Fibroblast of upper back skin (primary cell): Measurements from ENCODE around the gene FAM234A.
"Not testable (repeated sequence)": the region's sequence is repeated elsewhere in the genome, so short reads cannot be mapped to it uniquely, and the experiment has no call there.

Experiments
- DNase-seq: peaks from one replicate; pipeline ENCODE4 v3.0.0-alpha.2; 2013

The FAM234A gene

GRCh38 chr16:234468-235305 is at the start of gene FAM234A:
Gene FAM234A, plus strand, starts transcription at chr16:234821. Its CDS starts 19,593 bp downstream, at chr16:254414.
- peak; percentile 86 for DNase-seq

GRCh38 chr16:185213-185612 is 49.4 kb upstream of the FAM234A start:
- no peak for DNase-seq

GRCh38 chr16:185691-186090 is 48.9 kb upstream of the FAM234A start:
- no peak for DNase-seq

- no peak for DNase-seq
Measured at GRCh38 chr16:187330-187729, 47.3 kb upstream of the FAM234A start.

- DNase-seq, result no peak
Measured at GRCh38 chr16:188674-189073, 45.9 kb upstream of the FAM234A start.

GRCh38 chr16:189604-190186 is 44.9 kb upstream of the FAM234A start:
- DNase-seq, result no peak

GRCh38 chr16:191831-192230 is 42.8 kb upstream of the FAM234A start:
- DNase-seq, result no peak

GRCh38 chr16:192686-193085 is 41.9 kb upstream of the FAM234A start:
- DNase-seq, result no peak

GRCh38 chr16:193441-193840 is 41.2 kb upstream of the FAM234A start:
- DNase-seq, result no peak

- DNase-seq, result no peak
Measured at GRCh38 chr16:194516-194915, 40.1 kb upstream of the FAM234A start.

GRCh38 chr16:200388-200787 is 34.2 kb upstream of the FAM234A start:
- DNase-seq, result peak; percentile 61

- DNase-seq, result no peak
Measured at GRCh38 chr16:203246-203645, 31.4 kb upstream of the FAM234A start.

- DNase-seq, result not testable (repeated sequence)
Measured at GRCh38 chr16:204046-204445, 30.6 kb upstream of the FAM234A start.

- not testable (repeated sequence) for DNase-seq
Measured at GRCh38 chr16:209359-209758, 25.3 kb upstream of the FAM234A start.

- not testable (repeated sequence) for DNase-seq
Measured at GRCh38 chr16:211631-212180, 22.9 kb upstream of the FAM234A start.

GRCh38 chr16:212999-213398 is 21.6 kb upstream of the FAM234A start:
- DNase-seq, result no peak

GRCh38 chr16:220021-220420 is 14.6 kb upstream of the FAM234A start:
- no peak for DNase-seq

- DNase-seq, result peak; percentile 7
Measured at GRCh38 chr16:228151-228851, 6.3 kb upstream of the FAM234A start.

- DNase-seq, result peak; percentile 85
Measured at GRCh38 chr16:228852-229730, 5.5 kb upstream of the FAM234A start, which contains the start of gene LUC7L. Gene LUC7L, minus strand, starts transcription at chr16:229449. Its CDS starts 110 bp downstream, at chr16:229339.

GRCh38 chr16:229731-230281 is 4.8 kb upstream of the FAM234A start:
- no peak for DNase-seq

- not testable (repeated sequence) for DNase-seq
Measured at GRCh38 chr16:230351-230750, 4.3 kb upstream of the FAM234A start.

- no peak for DNase-seq
Measured at GRCh38 chr16:230949-231348, 3.7 kb upstream of the FAM234A start.
